ENCODE data around the gene AHCYL2. TPM values are rescaled to one million over a fixed set of nuclear protein-coding genes. Genes with fewer than 3 reads are reported as not detected.

Gene AHCYL2
- total RNA-seq (2021; ENCODE audit: unreplicated experiment) = 20.2 TPM
- polyA plus RNA-seq (2012; ENCODE audit: insufficient read length) = 12.5 TPM
- percentile 71 among the genes with signal in this experiment for Bru-seq, nascent RNA
- percentile 78 among the genes with signal in this experiment for BruChase-seq, experiment 1, labeled RNA remaining after a 2-hour chase
- BruChase-seq, experiment 2, labeled RNA remaining after a 6-hour chase = percentile 79 among the genes with signal in this experiment
- long read RNA-seq, full-length matches to known transcripts = 18 of 28 reads
- long read RNA-seq, partial matches to known transcripts = 4 of 28 reads
- long read RNA-seq, other reads (novel, unspliced or antisense) = 6 of 28 reads

- in situ Hi-C loops (cut with HindIII; ENCODE audit: low pct_unique_long_range_greater_than_20kb, low sequenced_read_pairs) = no loop called here
- intact Hi-C loops (cut with micrococcal nuclease; ENCODE audit: unreplicated experiment) = loop anchor here (10.0 kb wide), 1 partner anchor 390 kb away; the partner anchor contains the start of gene NRF1
- TSS peak; percentile 87 for BruUV-seq (replicated peaks)
Observed at GRCh38 chr7:129224251-129225205, at the start of gene AHCYL2. AHCYL2 (plus strand) TSS chr7:129225030.

GRCh38 chr7:129176916-129177710 lies 47.7 kb upstream of the AHCYL2 start:
- CTCF ChIA-PET = no interaction called here

More at GRCh38 chr7:129224251-129225205, at the start of gene AHCYL2:
- H3K27ac ChIP-seq (ENCODE audit: low read length) = peak within 1 kb of the TSS; percentile 96
- ChIA-PET CTCF (interaction anchor here (0.6 to 0.9 kb wide), 4 partner anchors 11 to 51 kb away, joined by 3 to 9 read pairs (median 6); no protein-coding TSS in a partner anchor), POLR2A (interaction anchor here (0.6 to 0.8 kb wide), 5 partner anchors 119 to 1499 kb away, joined by 3 to 9 read pairs (median 4); no protein-coding TSS in a partner anchor)
- peak within 1 kb of the TSS; percentile 75 to 95 for H3K4me3 ChIP-seq (ENCODE audit: low read depth in 2 of 2, low read length in 2 of 2)
- H3K27me3 ChIP-seq (ENCODE audit: control insufficient read depth, insufficient read depth, low read length) = no peaks in the 10 kb centered on the region
- TF ChIP-seq SIN3A (IDR thresholded peaks at IDR 0.05; ENCODE audit: borderline replicate concordance, insufficient read depth, low read depth, low read length) = peak; percentile 37; the same call in 1 of the 2 replicates
- TF ChIP-seq POLR2AphosphoS5 (IDR thresholded peaks at IDR 0.05; ENCODE audit: low read depth, low read length) = peak; percentile 36; the same call in 1 of the 2 replicates
- no peak for TF ChIP-seq TCF7L2 (IDR thresholded peaks at IDR 0.05; ENCODE audit: low read depth, low read length)
- DNase-seq (ENCODE audit: low read depth, low spot score) (peak; percentile 97), ATAC-seq (peak; percentile 97)
- peaks cover 16% of the 10 kb centered on the region for H3K4me1 ChIP-seq (ENCODE audit: control insufficient read depth, insufficient read depth, low read length)
- no peaks in the 10 kb centered on the region for H3K36me3 ChIP-seq (ENCODE audit: control insufficient read depth, insufficient read depth, low read length)
- no peaks in the 10 kb centered on the region for H3K9me3 ChIP-seq (ENCODE audit: control insufficient read depth, insufficient read depth, low read depth, low read length)

More at GRCh38 chr7:129176916-129177710, 47.7 kb upstream of the AHCYL2 start:
- Histone ChIP-seq H3K4me3 (ENCODE audit: low read depth in 2 of 2, low read length in 2 of 2) (no peak overlapping the region), H3K9me3 (ENCODE audit: control insufficient read depth, insufficient read depth, low read depth, low read length) (no peaks in the 10 kb centered on the region), H3K4me1 (ENCODE audit: control insufficient read depth, insufficient read depth, low read length) (no peaks in the 10 kb centered on the region), H3K27me3 (ENCODE audit: control insufficient read depth, insufficient read depth, low read length) (no peaks in the 10 kb centered on the region), H3K36me3 (ENCODE audit: control insufficient read depth, insufficient read depth, low read length) (no peaks in the 10 kb centered on the region), H3K27ac (ENCODE audit: low read length) (no peak overlapping the region)
- intact Hi-C loops (cut with micrococcal nuclease; ENCODE audit: unreplicated experiment) = no loop called here
- in situ Hi-C loops (cut with HindIII; ENCODE audit: low pct_unique_long_range_greater_than_20kb, low sequenced_read_pairs) = no loop called here
- no TSS peak for BruUV-seq (replicated peaks)
- POLR2A ChIA-PET = no interaction called here
- ATAC-seq (no peak), DNase-seq (ENCODE audit: low read depth, low spot score) (no peak)
- TF ChIP-seq POLR2AphosphoS5 (IDR thresholded peaks at IDR 0.05; ENCODE audit: low read depth, low read length) (no peak), TCF7L2 (IDR thresholded peaks at IDR 0.05; ENCODE audit: low read depth, low read length) (no peak), REST (IDR thresholded peaks at IDR 0.05; ENCODE audit: insufficient read depth in 1 of 2, low read depth in 2 of 2, low read length in 1 of 2) (no peak), SIN3A (IDR thresholded peaks at IDR 0.05; ENCODE audit: borderline replicate concordance, insufficient read depth, low read depth, low read length) (no peak), CTCF (IDR thresholded peaks at IDR 0.05) (no peak)
